ENCODE data around the gene DEFB125. TPM values are rescaled to one million over a fixed set of nuclear protein-coding genes. Genes with fewer than 3 reads are reported as not detected.

DEFB125 gene
- polyA plus RNA-seq, 1 experiment = not detected

GRCh38 chr20:145877-146276, 58.4 kb downstream of the DEFB125 start:
- no peak for DNase-seq (ENCODE audit: low read depth)
- Histone ChIP-seq H3K36me3 (ENCODE audit: control insufficient read depth, insufficient read depth, low read length) (no peaks in the 10 kb centered on the region), H3K27me3 (ENCODE audit: control insufficient read depth, insufficient read depth, low read length) (peaks cover 2% of the 10 kb centered on the region; the same call in 1 of the 2 replicates), H3K4me3 (ENCODE audit: low read depth, low read length) (no peak overlapping the region)
- CTCF ChIA-PET = no interaction called here
- POLR2A ChIA-PET = no interaction called here
- TF ChIP-seq, protein P1, sequence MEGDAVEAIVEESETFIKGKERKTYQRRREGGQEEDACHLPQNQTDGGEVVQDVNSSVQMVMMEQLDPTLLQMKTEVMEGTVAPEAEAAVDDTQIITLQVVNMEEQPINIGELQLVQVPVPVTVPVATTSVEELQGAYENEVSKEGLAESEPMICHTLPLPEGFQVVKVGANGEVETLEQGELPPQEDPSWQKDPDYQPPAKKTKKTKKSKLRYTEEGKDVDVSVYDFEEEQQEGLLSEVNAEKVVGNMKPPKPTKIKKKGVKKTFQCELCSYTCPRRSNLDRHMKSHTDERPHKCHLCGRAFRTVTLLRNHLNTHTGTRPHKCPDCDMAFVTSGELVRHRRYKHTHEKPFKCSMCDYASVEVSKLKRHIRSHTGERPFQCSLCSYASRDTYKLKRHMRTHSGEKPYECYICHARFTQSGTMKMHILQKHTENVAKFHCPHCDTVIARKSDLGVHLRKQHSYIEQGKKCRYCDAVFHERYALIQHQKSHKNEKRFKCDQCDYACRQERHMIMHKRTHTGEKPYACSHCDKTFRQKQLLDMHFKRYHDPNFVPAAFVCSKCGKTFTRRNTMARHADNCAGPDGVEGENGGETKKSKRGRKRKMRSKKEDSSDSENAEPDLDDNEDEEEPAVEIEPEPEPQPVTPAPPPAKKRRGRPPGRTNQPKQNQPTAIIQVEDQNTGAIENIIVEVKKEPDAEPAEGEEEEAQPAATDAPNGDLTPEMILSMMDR (IDR thresholded peaks at IDR 0.05; ENCODE audit: insufficient read depth, low read depth, low read length) = no peak

Other genes with a start within 250 kb of the DEFB125 start
- not detected in 2 replicates for gene DEFB126, start 54.9 kb downstream of the DEFB125 start, polyA plus RNA-seq (2011; rRNA removed)
- not detected in 2 replicates for gene DEFB127, start 69.8 kb downstream of the DEFB125 start, polyA plus RNA-seq (2011; rRNA removed)
- not detected in 2 replicates for gene DEFB128, start 102.0 kb downstream of the DEFB125 start, polyA plus RNA-seq (2011; rRNA removed)
- not detected in 2 replicates for gene DEFB129, start 139.6 kb downstream of the DEFB125 start, polyA plus RNA-seq (2011; rRNA removed)
- not detected in 2 replicates for gene DEFB132, start 170.1 kb downstream of the DEFB125 start, polyA plus RNA-seq (2011; rRNA removed)
- 4.8 and 5.5 TPM in 2 replicates for gene C20orf96, start 203.1 kb downstream of the DEFB125 start, polyA plus RNA-seq (2011; rRNA removed)
- 7.1 and 8.3 TPM in 2 replicates for gene ZCCHC3, start 209.9 kb downstream of the DEFB125 start, polyA plus RNA-seq (2011; rRNA removed)
- gene SOX12, start 237.9 kb downstream of the DEFB125 start, polyA plus RNA-seq (2011; rRNA removed) = 3.6 TPM in 2 replicates

Data from BJ (cell line).